Measurements from ENCODE around the gene IFITM1. TPM values are rescaled to one million over a fixed set of nuclear protein-coding genes. Genes with fewer than 3 reads are reported as not detected.

Gene IFITM1
- total and polyA plus RNA-seq, 2 of the 4 experiments (the other 2 are of a cell fraction) = 24.2 to 68.9 TPM

GRCh38 chr11:297051-297585 is 16.7 kb upstream of the IFITM1 start:
- no TSS peak for BruUV-seq (replicated peaks)
- no peak overlapping the region for H3K4ac ChIP-seq (ENCODE audit: low read depth, low read length)
- H3K4me3 ChIP-seq (ENCODE audit: insufficient read depth, low read depth, low read length) = no peak overlapping the region
- no peak overlapping the region for H2AK5ac ChIP-seq (ENCODE audit: low read depth, low read length)
- H3K4me1 ChIP-seq (ENCODE audit: control insufficient read depth, insufficient read depth, low read length) = no peaks in the 10 kb centered on the region; the same call in 1 of the 2 replicates
- ATAC-seq (ENCODE audit: low read depth) (no peak), DNase-seq (no peak)
- TF ChIP-seq POLR2A (IDR thresholded peaks at IDR 0.05; ENCODE audit: low read depth, low read length) = no peak
- TF ChIP-seq CTCF (conservative IDR thresholded peaks at IDR 0.05; ENCODE audit: low read depth, low read length) = no peak
- TF ChIP-seq NFE2L2 (IDR thresholded peaks at IDR 0.05; ENCODE audit: low read depth, low read length) = no peak
- intact Hi-C loops (cut with micrococcal nuclease) (no loop called here), in situ Hi-C loops (cut with MboI; ENCODE audit: low sequenced_read_pairs) (no loop called here), dilution Hi-C loops (cut with HindIII; ENCODE audit: low sequenced_read_pairs, unreplicated experiment) (no loop called here)
- H4K5ac ChIP-seq (ENCODE audit: low read depth, low read length) = no peak overlapping the region
- no peak overlapping the region for H3K9ac ChIP-seq (ENCODE audit: low read depth, low read length)
- no peaks in the 10 kb centered on the region for H3K9me3 ChIP-seq (ENCODE audit: control insufficient read depth, insufficient read depth, low read length)
- H2BK5ac ChIP-seq (ENCODE audit: low read depth, low read length, poor library complexity, severe bottlenecking) = no peak overlapping the region
- H3K23ac ChIP-seq (ENCODE audit: low read depth, low read length) = no peak overlapping the region
- H2AFZ ChIP-seq (replicated peaks; ENCODE audit: low read length, poor library complexity) = no peak overlapping the region
- no peak overlapping the region for H2BK120ac ChIP-seq (ENCODE audit: low read depth, low read length)
- peaks cover 16% of the 10 kb centered on the region for H3K36me3 ChIP-seq (ENCODE audit: control insufficient read depth, insufficient read depth, low read length)
- POLR2A ChIA-PET (ENCODE audit: unreplicated experiment) = no interaction called here
- H4K20me1 ChIP-seq (ENCODE audit: insufficient read depth, low read length) = no peaks in the 10 kb centered on the region
- no peak overlapping the region for H3K27ac ChIP-seq (ENCODE audit: insufficient read depth, low read length)
- H4K91ac ChIP-seq (ENCODE audit: insufficient read depth, low read depth, low read length) = no peak overlapping the region
- H2BK20ac ChIP-seq (ENCODE audit: low read depth, low read length) = no peak overlapping the region
- no peaks in the 10 kb centered on the region for H3K9me1 ChIP-seq (ENCODE audit: insufficient read depth, low read length)
- no peaks in the 10 kb centered on the region for H3K79me1 ChIP-seq (ENCODE audit: low read depth in 1 of 2, low read length in 2 of 2)
- H3K4me2 ChIP-seq (ENCODE audit: low read depth, low read length) = no peak overlapping the region
- H4K8ac ChIP-seq (ENCODE audit: low read depth in 2 of 2, low read length in 2 of 2) = no peak overlapping the region
- 91% methylated on average over 5 of the region's 13 CpGs; no CpG with 5 or more reads in 1 of the 2 experiments for WGBS, 2 experiments (ENCODE audit: extremely low coverage in 2 of 2, insufficient read length in 1 of 2)
- no peak overlapping the region for H3K18ac ChIP-seq (ENCODE audit: low read depth, low read length)
- H3K14ac ChIP-seq (replicated peaks; ENCODE audit: low read depth, low read length) = no peak overlapping the region
- H2BK15ac ChIP-seq (ENCODE audit: low read depth, low read length) = no peak overlapping the region
- CTCF ChIA-PET = no interaction called here
- H3K27me3 ChIP-seq (ENCODE audit: control insufficient read depth, insufficient read depth, low read length) = peaks cover 8% of the 10 kb centered on the region
- H2AK9ac ChIP-seq (replicated peaks; ENCODE audit: low read depth, low read length, poor library complexity) = peak overlapping the region; percentile 31
- no peak overlapping the region for H3K56ac ChIP-seq (ENCODE audit: extremely low read depth, insufficient read depth, low read length)

Data from IMR-90 (cell line).